HL-60/S4 treated with retinoic acid at 250 ng/mL for 4 days and 3 days (cell line): ENCODE results near the gene SPG21.
"Not testable (repeated sequence)": the region's sequence is repeated elsewhere in the genome, so short reads cannot be mapped to it uniquely, and the experiment has no call there.

Experiments
- in situ Hi-C: fragments of 300-500 bp; cut with MboI; formaldehyde crosslinking; loops from 2 replicates; pipeline ENCODE4 v1.7.0; 2022; ENCODE audit warnings: low sequenced_read_pairs

Gene SPG21, protein sequence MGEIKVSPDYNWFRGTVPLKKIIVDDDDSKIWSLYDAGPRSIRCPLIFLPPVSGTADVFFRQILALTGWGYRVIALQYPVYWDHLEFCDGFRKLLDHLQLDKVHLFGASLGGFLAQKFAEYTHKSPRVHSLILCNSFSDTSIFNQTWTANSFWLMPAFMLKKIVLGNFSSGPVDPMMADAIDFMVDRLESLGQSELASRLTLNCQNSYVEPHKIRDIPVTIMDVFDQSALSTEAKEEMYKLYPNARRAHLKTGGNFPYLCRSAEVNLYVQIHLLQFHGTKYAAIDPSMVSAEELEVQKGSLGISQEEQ

DNA sequence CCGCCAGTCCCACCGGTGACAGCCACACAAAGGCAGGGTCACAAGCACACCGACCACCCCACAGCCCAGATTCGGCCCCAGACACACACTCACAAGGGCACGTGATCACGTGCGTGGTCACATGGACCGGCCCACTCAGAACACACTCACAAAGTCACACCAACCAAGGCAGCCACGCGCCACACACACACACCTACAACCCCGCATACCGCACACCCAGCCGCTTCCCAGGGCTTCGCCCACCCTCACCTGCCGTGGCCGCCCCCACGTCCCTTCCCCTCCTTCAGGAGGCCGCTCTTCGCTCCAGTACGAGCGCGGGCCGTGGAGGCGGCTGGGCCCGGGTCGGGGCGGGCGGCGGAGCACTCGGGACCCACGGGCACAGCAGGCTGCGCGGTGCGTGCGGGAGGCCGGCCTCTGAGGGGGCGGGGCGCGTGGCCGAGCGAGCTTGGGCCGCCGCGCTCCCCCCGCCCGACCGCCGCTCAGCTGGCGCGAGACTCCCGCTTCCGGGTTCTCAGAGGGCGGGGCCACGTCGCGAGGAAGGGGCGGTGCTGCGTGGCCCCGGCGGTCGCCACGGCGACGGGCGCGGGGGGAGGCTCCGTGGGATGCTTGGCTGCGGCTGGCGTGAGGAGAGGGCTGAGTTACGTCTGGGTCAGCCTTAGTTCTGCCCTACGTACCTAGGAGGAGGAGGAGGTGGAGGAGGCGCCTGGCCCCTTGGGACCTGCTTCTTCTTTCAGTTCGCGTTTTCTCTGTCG lies at the start of gene SPG21:
Gene SPG21, minus strand, starts transcription at position 499 of the 752 bp plus-strand sequence. CDS start 6,345 bp downstream, outside the sequence.
- in situ Hi-C loops = no loop called here

DNA sequence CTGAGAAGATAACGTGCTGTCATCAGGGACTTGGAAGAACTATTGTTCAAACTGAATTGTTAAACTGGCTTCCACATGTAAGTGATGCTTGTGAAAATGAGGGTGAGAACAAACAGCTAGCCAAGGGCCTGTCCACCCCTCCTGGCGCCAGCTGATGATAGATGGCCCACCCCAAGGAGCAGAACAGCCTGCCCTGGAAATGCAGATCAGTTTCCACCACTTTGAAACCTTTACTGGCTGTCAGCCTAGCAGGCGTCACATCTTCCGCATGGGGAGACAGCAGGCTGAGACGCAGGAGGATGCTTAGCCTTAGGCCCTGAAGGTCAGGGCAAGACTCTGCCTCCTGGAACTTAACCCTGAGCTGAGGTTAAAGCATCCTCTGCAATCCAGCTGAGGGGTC lies 49.1 kb upstream of the SPG21 start:
- in situ Hi-C loops = no loop called here

DNA sequence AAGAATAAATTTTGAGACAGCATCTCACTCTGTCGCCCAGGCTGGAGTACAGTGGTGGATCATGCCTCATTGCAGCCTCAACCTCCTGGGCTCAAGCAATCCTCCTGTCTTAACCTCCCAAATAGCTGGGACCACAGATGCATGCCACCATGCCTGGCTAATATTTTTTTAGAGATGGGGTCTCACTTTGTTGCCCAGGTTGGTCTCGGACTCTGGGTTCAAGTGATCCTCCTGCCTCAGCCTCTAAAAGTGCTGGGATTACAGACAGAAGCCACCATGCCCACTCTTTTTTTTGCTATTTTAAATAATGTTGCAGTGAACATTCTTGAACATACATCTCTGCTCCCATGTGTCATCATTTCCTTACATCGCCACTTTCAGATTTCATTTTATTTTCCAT lies 48.7 kb upstream of the SPG21 start:
- in situ Hi-C loops = no loop called here

DNA sequence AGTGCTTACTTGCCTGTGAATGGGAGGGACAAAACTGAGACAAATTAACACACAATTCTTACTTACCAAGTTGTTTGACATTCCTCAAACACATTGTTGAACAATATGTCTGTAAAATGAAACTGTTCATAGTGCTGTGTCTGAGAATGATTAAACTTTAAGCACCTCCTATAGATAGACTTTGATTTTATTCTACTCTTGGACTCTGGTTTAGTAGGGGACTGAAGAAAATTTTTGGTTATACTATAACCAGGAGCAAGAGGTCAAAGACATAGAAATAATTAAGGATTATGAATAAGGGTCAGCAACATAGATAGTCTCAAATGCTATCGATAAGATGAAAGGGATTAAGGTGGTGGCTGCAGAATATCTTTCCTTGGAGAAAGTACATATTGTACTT lies 47.6 kb upstream of the SPG21 start:
- in situ Hi-C loops = no loop called here

DNA sequence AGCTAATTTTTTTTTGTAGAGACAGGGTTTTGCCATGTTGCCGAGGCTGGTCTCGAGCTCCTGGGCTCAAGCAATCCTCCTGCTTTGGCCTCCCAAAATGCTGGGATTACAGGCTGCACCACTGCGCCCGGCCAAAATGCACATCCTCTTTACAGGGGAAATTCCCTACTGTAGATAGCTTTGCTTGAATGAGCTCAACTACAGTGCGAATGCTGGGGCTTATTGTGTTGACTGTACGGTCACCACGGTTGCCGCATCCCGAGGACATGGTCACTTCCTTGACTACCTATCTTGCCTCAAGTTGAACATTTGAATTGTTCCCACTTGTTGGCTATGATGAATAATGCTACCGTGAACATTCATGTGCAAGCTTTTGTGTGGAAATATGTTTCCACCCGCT lies 45.0 kb upstream of the SPG21 start:
- in situ Hi-C loops = no loop called here

DNA sequence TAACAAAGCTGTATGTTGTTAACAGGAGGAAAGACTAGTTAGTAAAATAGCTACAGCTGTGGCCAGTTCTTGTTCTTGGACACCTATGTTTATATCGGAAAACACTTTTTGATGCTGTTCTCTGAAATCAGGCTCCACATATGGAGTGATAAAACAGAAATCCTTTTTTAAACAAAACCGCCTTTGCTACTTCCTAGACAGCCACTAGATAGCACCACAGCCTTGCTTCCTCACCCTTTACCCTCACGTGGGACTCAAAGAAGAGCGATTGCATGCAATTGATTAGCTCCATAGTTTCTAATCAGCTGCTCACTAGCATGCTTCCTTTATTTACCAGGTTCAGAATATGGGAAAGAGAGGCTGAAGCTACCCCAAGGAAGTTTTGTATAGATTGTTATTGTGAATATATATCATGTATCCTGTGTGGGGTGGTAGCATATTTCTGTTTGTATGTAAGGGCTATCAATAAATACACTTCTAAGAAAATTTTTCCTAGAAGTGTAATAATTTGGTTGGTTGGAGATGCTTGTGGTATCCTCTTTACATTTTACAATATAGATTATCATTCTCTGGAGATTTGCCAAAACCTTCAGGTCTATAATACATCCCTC lies 44.0 kb upstream of the SPG21 start:
- in situ Hi-C loops = no loop called here

DNA sequence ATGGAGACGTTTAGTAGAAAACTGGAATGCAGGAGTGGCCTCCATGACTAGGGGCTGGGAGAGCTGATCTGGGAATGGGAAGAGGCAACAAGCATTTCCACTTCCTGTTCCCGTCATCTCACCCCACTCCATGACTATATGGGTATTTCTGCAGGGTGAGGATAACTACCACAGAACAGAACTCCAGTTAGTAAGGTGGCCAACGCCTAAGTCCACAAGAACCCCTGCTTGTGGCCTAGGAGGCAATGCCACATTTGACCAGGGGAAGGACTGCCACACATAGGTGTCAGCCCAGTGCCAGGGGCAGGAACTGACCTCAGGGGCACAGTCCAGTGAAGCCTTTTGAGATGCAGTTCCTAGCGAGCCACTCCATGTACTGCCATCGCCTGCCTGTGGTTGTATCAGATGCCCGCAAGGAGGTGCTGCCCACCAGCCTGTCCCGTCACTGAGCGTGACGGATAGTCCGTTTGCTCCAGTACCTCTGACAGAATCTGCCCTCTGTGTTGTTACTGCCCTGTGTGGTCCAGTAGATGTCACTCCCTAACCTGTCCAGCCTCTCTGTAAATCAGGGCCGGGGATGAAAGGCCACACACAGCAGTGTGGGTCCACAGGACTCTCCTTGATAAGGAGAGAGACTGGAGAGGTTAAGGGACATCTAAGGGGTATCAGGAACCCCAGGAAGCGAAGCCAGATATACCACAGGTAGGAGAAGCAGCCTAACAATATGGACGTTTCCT lies 43.3 kb upstream of the SPG21 start:
- in situ Hi-C loops = no loop called here

DNA sequence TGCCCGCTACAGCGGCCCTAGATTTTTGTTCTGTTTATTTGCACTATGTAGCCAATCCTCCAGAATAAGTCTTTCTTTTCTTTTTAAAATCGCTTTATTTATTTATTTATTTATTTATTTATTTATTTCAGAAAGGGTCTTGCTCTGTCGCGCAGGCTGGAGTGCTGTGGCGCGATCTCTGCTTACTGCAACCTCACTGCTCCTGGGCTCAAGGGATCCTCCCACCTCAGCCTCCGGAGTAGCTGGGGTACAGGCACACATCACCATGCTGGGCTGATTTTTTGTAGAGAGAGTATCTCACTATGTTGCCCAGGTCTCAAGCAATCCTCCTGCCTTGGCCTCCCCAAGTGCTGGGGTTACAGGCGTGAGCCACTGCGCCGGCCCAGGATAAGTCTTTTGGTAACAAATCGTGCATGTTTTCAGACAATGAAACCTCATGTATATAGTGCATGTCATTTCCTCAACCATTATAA lies 40.1 kb upstream of the SPG21 start:
- in situ Hi-C loops = no loop called here

- in situ Hi-C loops = no loop called here
Observed at GRCh38 chr15:65028921-65029735, 39.4 kb upstream of the SPG21 start, which contains the start of gene MTFMT. TSS of gene MTFMT (minus strand) at chr15:65029639. CDS start at chr15:65029613, 26 bp downstream.

DNA sequence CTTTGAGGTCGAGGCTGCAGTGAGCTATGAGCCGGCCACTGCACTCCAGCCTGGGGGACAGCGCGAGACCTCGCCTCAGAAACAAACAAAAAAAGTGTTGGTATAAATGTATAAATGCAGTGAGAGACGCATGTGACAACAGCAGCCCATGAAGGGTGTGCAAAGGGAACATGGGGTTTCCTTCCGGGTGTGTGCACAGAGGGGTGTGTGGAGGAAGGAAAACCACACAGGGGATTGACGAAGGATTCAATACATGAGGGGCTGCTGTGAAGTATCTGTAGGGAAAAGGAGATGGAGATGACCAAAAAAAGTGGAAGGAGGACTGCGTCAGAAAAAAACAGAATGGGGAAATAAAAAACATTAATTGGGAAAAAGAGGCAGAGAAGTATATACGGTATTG lies 38.6 kb upstream of the SPG21 start:
- in situ Hi-C loops = no loop called here

- in situ Hi-C loops = no loop called here
Observed at GRCh38 chr15:65027593-65027992, 37.9 kb upstream of the SPG21 start.

DNA sequence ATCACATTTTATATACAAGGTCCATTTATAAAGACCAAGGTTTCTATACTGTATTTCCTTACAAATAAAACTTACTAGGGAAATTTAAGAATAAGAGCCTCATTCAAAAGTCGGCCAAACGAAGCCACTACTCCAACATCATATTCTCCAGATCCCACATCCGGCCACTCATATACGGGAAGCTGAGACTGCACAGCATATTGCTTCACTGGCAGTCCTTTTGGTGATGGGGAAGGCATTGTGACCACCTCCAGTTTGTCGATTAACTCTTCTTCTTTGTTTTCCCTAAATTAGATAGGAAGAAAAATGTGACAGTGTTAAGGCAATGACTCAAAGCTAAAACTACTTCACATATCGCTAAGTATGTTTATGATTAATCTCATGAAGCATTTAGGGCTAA lies 37.0 kb upstream of the SPG21 start:
- in situ Hi-C loops = no loop called here

GRCh38 chr15:65021488-65021887 lies 31.8 kb upstream of the SPG21 start:
- in situ Hi-C loops = no loop called here

DNA sequence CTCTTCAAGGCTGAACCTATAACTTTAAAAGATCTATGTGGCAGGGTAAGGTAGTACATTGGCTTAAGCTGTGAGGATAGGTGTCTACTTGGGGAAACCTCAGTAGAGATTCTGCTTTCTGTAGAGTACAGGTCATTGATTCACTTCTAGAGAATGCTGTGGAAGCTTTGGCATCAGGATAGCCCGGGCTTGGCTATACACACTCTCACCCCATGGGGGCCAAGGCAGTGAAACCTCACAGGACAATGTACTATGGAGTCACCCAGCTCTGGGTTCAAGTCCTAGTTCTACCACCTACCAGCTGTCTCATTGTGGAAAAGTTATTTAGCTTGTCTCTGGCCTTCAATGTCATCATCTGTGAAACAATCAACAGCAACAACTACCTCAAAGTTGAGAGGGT lies 30.7 kb upstream of the SPG21 start:
- in situ Hi-C loops = no loop called here

DNA sequence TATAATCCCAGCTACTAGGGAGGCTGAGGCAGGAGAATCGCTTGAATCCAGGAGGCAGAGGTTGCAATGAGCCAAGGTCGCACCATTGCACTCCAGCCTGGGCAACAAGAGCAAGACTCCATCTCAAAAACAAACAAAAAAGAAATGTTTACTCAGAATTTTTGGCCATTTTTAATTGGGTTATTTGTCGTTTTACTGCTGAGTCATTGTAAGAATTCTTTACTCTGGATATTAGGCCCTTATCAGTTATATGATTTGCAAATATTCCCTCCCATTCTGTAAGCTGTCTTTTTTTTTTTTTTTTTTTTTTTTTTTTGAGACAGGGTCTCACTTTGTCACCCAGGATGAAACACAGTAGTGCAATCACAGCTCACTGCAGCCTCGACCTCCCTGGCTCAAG lies 21.5 kb upstream of the SPG21 start:
- in situ Hi-C loops = not testable (repeated sequence)

DNA sequence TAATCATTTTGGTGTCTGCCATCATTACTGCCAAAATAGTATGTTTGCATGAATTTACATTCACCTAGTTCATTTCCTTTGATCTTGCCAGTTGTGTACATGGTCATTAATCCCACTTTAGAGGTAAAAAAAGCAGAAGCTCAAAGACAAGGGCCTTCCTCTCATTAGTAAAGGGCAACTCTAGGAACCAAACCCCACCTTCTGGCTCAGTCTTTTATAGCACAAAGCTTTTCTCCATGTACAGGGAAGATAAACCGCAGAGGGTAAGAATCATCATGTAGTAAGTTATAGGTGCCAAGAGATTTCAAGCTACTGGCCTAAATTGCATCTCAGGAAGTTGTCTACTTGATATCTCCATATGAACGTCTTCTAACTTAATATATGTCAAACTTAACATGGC lies 19.3 kb upstream of the SPG21 start:
- in situ Hi-C loops = no loop called here

DNA sequence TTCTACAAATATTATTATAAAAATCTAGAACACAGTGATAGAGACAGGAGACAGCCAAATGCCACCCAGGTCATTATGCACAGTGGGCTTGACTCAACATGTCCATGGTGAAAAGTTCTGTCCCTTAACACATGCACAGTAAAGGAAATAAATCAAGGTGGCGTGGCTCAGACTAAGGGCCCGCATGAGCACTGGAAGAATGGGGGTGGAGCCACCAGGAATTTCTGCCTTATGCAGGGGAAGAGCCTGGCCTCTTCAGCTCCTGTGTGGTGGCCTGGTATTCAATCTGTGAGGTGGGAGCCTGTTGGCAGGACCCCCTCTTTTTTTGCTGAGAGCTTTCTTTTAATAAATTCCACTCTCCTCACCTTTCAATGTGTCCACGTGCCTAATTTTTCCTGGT lies 17.2 kb upstream of the SPG21 start:
- in situ Hi-C loops = no loop called here

- in situ Hi-C loops = no loop called here
Observed at GRCh38 chr15:65004993-65005392, 15.3 kb upstream of the SPG21 start.

DNA sequence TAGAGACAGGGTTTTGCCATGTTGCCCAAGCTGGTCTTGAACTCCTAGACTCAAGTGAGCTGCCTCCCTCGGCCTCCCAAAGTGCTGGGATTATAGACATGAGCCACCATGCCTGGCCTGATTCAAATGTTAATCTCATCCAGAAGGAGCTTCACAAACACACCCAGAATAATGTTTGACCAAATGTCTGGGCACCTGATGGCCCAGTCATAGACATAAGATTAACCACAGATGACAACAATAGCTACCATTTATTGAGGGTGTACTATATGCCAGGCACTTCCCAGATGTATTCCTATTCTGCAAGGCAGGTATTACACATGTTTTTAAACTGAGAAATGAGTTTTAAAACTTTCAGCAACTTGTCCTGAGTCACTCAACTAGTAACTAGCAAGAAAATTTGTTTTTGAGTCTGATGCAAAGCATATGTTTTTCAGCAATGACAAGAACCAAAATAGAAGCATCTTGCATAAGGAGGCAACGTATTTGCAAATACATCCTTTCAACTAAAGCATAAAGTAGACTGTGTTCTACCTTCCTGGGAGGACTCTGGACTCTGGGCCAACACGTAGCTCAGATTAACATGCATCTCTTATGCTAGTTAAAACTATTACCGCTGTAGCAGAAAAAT lies 8.1 kb upstream of the SPG21 start:
- in situ Hi-C loops = no loop called here

- in situ Hi-C loops = no loop called here
Observed at GRCh38 chr15:64997066-64997465, 7.4 kb upstream of the SPG21 start.
